Stomach (tissue), 9 donors: ENCODE data around the gene KDM2B. TPM values are rescaled to one million over a fixed set of nuclear protein-coding genes. Genes with fewer than 3 reads are reported as not detected.

Experiments used
- DNase-seq, 2 donors: peaks; one replicate each; pipeline versions ENCODE4 v3.0.0 to v3.0.0-alpha.2; 2013 to 2019
- H3K27ac ChIP-seq, 5 donors: fragments of 200-600 bp in 4 of 5; sonication (generic) in 4 of 5; one replicate each; pipeline ENCODE4 v1.5.1; 2013 to 2019; ENCODE audit warnings: mild to moderate bottlenecking in 1 of 5, moderate library complexity in 1 of 5
- H3K27me3 ChIP-seq, 3 donors: fragments of 200-600 bp; sonication (generic); one replicate each; pipeline ENCODE4 v1.5.1; 2017 to 2019; ENCODE audit warnings: mixed run types in 1 of 3
- H3K36me3 ChIP-seq, 4 donors: fragments of 200-600 bp; sonication (generic); 1 replicate in 3 of 4; 2 replicates in 1 of 4; pipeline ENCODE4 v1.5.1; 2016 to 2019
- H3K4me1 ChIP-seq, 4 donors: fragments of 200-600 bp; sonication (generic); one replicate each; pipeline ENCODE4 v1.5.1; 2016 to 2019
- H3K4me3 ChIP-seq, 4 donors: fragments of 200-600 bp; sonication (generic) in 3 of 4; one replicate each; pipeline ENCODE4 v1.5.1; 2016 to 2019; ENCODE audit warnings: mild to moderate bottlenecking in 1 of 4
- H3K9me3 ChIP-seq, 4 donors: fragments of 200-600 bp; sonication (generic); one replicate each; pipeline ENCODE4 v1.5.1; 2016 to 2019
- EP300 ChIP-seq: sonication (generic); formaldehyde crosslinking; IDR thresholded peaks from one replicate; pipeline ENCODE4 v1.6.1; 2017; ENCODE audit warnings: antibody characterized with exemption
- POLR2A ChIP-seq, 4 donors: fragments of 450-650 bp; IDR thresholded peaks; one replicate each; pipeline ENCODE4 v1.6.1; 2016; ENCODE audit warnings: antibody characterized with exemption in 4 of 4, control low read depth in 2 of 4, mild to moderate bottlenecking in 1 of 4, moderate library complexity in 1 of 4
- POLR2AphosphoS5 ChIP-seq, 3 donors: sonication (generic); formaldehyde crosslinking; IDR thresholded peaks; one replicate each; pipeline ENCODE4 v1.6.1; 2016; ENCODE audit warnings: antibody characterized with exemption in 3 of 3
- WGBS, 5 donors: extraction: QIAGEN DNeasy Blood & Tissue Kit in 3 of 5; methylation state at CpG; one replicate each; pipeline versions ENCODE4 v1.1.5 to v1.1.7; 2013 to 2018; 5-methylcytosine and 5-hydroxymethylcytosine counted together
- intact Hi-C: fragments of 100-400 bp; cut with DNase I; formaldehyde crosslinking; loops from one replicate; pipeline ENCODE4 v1.15.1; 2023; ENCODE audit warnings: low total_unique reads
- polyA plus RNA-seq, 3 donors: library from polyadenylated mRNA; stranded (reverse); fragments of 200-250 nt; gene quantifications; one replicate each; pipeline ENCODE4 v1.2.3, GENCODE V29; 2013
- total RNA-seq, 5 donors: library from RNA; depleted of rRNA; stranded (reverse); fragments of >200 nt; gene quantifications; one replicate each; pipeline versions ENCODE4 v1.1.0 to v1.2.3, GENCODE V29; 2014 to 2016
- TF ChIP-seq, protein P1 (sequence below), 7 experiments: fragments of 450-650 bp in 4 of 7; fragments of 200-600 bp in 3 of 7; sonication (generic) in 3 of 7; IDR thresholded peaks; one replicate each; pipeline ENCODE4 v1.5.1; 2016 to 2019; ENCODE audit warnings: antibody characterized with exemption in 7 of 7, control low read depth in 2 of 7, mild to moderate bottlenecking in 1 of 7
- donor health status: healthy with polysubstance abuse.
- donor health status: Bipolar disorder and iron deficiency.
- donor health status: healthy.

Gene KDM2B
- total and polyA plus RNA-seq, 8 donors: 5.8 to 72.8 (median 11.7) TPM

DNA sequence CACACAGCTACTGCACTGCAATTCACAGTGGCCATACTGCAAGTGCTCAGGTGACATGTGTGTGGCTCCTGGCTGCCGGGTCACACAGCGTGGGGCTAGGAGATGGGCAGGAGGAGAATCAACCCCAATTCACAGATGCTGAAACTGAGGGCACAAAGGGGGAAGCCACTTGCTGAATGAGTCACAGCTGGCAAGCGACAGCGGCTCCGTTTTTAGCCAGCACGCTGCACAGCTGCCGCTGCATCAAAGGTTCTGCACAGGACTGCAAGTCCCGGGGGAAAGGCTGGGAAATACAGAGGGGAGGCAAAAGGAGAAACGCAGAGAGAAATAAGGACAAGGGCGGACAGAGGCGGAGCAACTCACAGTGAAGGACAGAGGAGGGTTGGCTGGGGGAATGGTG is 57.9 kb downstream of the KDM2B start:
- peak in 1 of 2 donors; percentile 27 for DNase-seq

DNA sequence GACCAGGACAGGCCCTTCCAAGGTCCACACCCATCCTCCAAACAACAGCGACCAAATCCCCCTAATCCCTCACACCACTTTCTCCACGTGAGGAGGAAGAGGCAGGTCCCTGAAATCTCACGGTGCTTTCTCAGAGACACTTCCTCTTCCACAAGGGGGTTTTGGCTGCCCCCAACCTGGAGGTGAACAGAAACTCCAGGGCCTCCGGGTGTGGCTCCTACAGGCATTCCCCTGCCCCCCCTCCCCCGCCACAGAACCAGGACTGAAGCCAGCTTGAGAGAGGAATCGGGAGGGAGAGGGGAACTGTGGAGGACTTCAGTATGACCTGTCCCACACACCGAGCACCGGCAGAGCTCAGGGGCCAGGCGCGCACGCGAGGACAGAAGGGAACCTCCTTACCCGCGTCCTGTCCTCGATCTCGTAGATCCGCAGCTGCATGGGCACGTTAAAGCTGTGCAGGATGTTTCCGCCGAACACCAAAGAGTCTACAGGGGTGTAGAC is 60.2 kb downstream of the KDM2B start:
- WGBS, 5 donors: 35 to 66% (median 64%) methylated on average over 12 to 20 of the region's 20 CpGs
- Histone ChIP-seq H3K27ac (no peak overlapping the region), H3K9me3 (no peaks in the 10 kb centered on the region), H3K4me1 (no peaks in the 10 kb centered on the region), H3K27me3 (no peaks in the 10 kb centered on the region), H3K4me3 (no peak overlapping the region), H3K36me3 (peaks cover 3 to 50% (median 44%) of the 10 kb centered on the region in 4 donors)
- intact Hi-C loops: no loop called here
- TF ChIP-seq POLR2AphosphoS5 (IDR thresholded peaks at IDR 0.05) (no peak), EP300 (no peak), POLR2A (IDR thresholded peaks at IDR 0.05) (no peak)
- TF ChIP-seq, protein P1, sequence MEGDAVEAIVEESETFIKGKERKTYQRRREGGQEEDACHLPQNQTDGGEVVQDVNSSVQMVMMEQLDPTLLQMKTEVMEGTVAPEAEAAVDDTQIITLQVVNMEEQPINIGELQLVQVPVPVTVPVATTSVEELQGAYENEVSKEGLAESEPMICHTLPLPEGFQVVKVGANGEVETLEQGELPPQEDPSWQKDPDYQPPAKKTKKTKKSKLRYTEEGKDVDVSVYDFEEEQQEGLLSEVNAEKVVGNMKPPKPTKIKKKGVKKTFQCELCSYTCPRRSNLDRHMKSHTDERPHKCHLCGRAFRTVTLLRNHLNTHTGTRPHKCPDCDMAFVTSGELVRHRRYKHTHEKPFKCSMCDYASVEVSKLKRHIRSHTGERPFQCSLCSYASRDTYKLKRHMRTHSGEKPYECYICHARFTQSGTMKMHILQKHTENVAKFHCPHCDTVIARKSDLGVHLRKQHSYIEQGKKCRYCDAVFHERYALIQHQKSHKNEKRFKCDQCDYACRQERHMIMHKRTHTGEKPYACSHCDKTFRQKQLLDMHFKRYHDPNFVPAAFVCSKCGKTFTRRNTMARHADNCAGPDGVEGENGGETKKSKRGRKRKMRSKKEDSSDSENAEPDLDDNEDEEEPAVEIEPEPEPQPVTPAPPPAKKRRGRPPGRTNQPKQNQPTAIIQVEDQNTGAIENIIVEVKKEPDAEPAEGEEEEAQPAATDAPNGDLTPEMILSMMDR (IDR thresholded peaks at IDR 0.05): no peak
- DNase-seq: peak in 1 of 2 donors; percentile 39

More for the DNA sequence above, 57.9 kb downstream of the KDM2B start:
- TF ChIP-seq EP300 (no peak), POLR2AphosphoS5 (IDR thresholded peaks at IDR 0.05) (no peak), POLR2A (IDR thresholded peaks at IDR 0.05) (no peak)
- TF ChIP-seq, protein P1 (IDR thresholded peaks at IDR 0.05): no peak
- no peak overlapping the region for H3K4me3 ChIP-seq
- intact Hi-C loops: no loop called here
- H3K27me3 ChIP-seq: no peaks in the 10 kb centered on the region
- no peaks in the 10 kb centered on the region for H3K9me3 ChIP-seq
- H3K4me1 ChIP-seq: no peaks in the 10 kb centered on the region
- WGBS, 5 donors: 78 to 89% (median 80%) methylated on average over 9 to 11 of the region's 11 CpGs
- peaks cover 3 to 54% (median 47%) of the 10 kb centered on the region in 4 donors for H3K36me3 ChIP-seq
- no peak overlapping the region for H3K27ac ChIP-seq

DNA sequence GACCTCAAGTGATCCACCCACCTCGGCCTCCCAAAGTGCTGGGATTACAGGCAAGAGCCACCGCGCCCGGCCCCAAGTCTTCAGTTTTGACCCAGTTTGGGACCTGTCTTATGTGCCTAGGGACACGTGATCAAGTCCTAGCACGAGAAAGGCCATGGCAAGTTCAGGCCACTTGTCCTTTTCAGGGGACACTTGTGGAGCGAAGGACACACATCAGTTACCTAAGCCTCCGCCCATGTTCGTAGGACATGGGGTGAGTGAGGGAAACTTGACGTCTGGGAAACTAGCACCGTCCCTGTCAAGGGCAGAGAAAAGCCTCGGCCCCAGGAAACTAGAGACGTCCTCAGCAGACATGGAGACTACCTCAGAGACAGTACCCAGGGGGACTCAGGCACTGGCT is 60.7 kb downstream of the KDM2B start:
- no peak overlapping the region for H3K4me3 ChIP-seq
- WGBS, 5 donors: 90 to 93% (median 92%) methylated on average over 10 to 13 of the region's 13 CpGs
- DNase-seq: no peak

DNA sequence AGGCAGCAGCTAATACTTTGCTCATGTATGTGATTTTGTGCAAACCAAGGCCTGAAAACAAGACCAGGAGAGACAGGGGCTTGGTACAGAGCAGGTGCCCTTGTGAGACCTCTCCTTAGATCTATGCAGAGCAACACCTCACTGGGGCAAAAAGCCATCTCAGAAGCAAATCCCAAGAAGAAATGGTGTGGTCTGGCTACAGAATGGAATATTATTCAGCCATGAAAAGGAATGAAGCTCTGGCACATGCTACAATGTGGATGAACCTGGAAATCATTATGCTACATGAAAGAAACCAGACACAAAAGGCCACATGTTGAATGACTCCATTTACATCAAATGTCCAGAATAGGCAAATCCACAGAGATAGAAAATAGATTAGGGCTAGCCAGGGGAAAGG is 61.6 kb downstream of the KDM2B start:
- H3K27ac ChIP-seq: no peak overlapping the region
- H3K4me1 ChIP-seq: no peaks in the 10 kb centered on the region
- H3K27me3 ChIP-seq: no peaks in the 10 kb centered on the region
- H3K36me3 ChIP-seq: peaks cover 3 to 43% (median 39%) of the 10 kb centered on the region in 4 donors
- no peaks in the 10 kb centered on the region for H3K9me3 ChIP-seq
- H3K4me3 ChIP-seq: no peak overlapping the region
- TF ChIP-seq POLR2AphosphoS5 (IDR thresholded peaks at IDR 0.05) (no peak), EP300 (no peak), POLR2A (IDR thresholded peaks at IDR 0.05) (no peak)
- TF ChIP-seq, protein P1 (IDR thresholded peaks at IDR 0.05): no peak
- no peak for DNase-seq
- intact Hi-C loops: no loop called here

More for the DNA sequence above, 60.7 kb downstream of the KDM2B start:
- no peaks in the 10 kb centered on the region for H3K27me3 ChIP-seq
- intact Hi-C loops: no loop called here
- peaks cover 3 to 49% (median 43%) of the 10 kb centered on the region in 4 donors for H3K36me3 ChIP-seq
- H3K4me1 ChIP-seq: no peaks in the 10 kb centered on the region
- no peaks in the 10 kb centered on the region for H3K9me3 ChIP-seq
- no peak for TF ChIP-seq EP300
- TF ChIP-seq, protein P1 (IDR thresholded peaks at IDR 0.05): no peak
- no peak for TF ChIP-seq POLR2AphosphoS5 (IDR thresholded peaks at IDR 0.05)
- no peak overlapping the region for H3K27ac ChIP-seq
